H1 (cell line): Measurements from ENCODE around the gene CNOT6L. TPM values are rescaled to one million over a fixed set of nuclear protein-coding genes. Genes with fewer than 3 reads are reported as not detected.

Source experiments
- CHD7 ChIP-seq: fragments of 300-600 bp; sonication (generic); IDR thresholded peaks from 2 replicates; pipeline ENCODE4 v1.7.1; 2012; ENCODE audit warnings: low read length, moderate library complexity, mild to moderate bottlenecking, inconsistent platforms; ENCODE audit not compliant: insufficient replicate concordance
- polyA plus RNA-seq, 7 experiments: library from polyadenylated mRNA; depleted of rRNA in 3 of 7; stranded (reverse) in 5 of 7; unstranded in 2 of 7; fragments of >200 nt in 5 of 7; fragments of 200-250 nt in 2 of 7; gene quantifications; 1 replicate in 5 of 7; 2 replicates in 1 of 7; 4 replicates in 1 of 7; pipeline versions ENCODE4 v1.2.1 to v1.2.3, GENCODE V29; 2011 to 2013; ENCODE audit warnings: missing spikeins in 2 of 7, mixed read lengths in 2 of 7
- total RNA-seq: library from RNA; stranded (reverse); fragmentation: NEBNext Ultra II Directional; extraction: Animal tissue kit (Norgen Biotek cat#: 25700); gene quantifications from 2 replicates; pipeline ENCODE4 v1.2.1, GENCODE V29; 2021

Gene CNOT6L
- total and polyA plus RNA-seq, 2 of the 8 experiments (the other 6 are each of a cell fraction or from before 2014, with no cell fraction given): 2.0 to 22.4 TPM

DNA sequence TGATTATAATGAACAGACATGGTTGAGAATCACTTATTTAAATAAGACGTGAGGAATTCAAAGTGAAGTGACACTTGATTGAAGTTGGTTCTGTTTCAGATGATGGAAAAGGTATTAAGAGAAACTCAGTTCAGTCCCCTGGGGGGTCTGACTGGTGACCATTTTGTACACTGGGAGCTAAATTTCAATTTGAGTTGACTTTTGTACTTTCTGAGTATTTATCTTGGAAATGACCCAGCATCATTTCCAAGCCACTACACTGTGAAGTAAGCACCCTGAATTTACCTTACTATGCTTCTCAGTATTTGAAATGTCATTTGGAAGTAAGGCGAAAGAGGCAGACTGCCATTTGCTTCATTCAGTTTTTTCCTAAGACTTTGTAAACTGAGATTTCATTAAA lies 73.4 kb downstream of the CNOT6L start (continued):
- TF ChIP-seq CHD7: no peak
